NCI-H128 (cell line): ENCODE measurements around the gene PVRIG.
"Not testable (repeated sequence)": the region's sequence is repeated elsewhere in the genome, so short reads cannot be mapped to it uniquely, and the experiment has no call there.

Experiments
- DNase-seq: peaks from one replicate; lab custom pipeline; 2025; ENCODE audit not compliant: unreplicated experiment; lab: John Stamatoyannopoulos, UW

Gene PVRIG

DNA sequence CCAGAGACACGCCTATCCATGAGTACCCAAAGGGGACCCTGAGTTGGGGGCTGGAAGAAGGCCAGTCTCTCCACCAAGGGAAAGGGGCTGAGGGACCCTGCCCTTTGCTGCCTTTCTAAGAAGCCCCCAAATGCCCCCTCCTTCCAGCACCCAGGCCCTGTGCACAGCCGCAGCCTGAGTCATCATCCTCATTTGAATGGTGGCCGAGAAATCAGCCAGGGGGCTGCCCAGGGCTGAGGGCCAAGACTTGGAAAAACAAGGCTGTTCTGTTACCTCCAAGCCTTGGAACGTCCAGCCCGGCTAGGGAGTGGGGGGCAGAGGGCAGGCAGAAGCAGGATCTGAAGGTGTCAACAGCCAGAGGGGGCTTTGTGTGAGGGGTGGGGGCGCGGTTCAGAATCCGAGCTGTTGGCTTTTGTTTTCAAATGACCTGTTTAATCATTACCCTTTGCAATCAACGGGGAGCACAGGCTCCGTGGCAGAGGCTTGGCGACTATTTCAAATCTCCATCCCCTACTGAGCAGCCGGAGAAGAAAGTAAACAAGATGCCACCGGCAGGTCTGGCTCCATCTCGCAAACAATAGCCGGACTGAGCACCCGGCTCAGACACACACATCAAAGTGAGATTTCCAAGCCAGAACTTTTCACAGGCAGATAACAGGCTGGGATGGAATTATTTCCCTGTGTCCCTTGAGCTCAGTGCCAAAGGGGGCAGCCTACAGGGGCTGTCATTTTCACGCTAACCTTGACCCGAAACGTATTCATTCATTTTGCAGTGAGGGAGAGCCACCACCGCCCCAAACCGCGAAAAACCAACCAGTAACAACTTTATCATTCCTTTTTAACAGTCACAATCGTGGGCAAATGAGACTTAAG, 50.5 kb downstream of the PVRIG start:
- DNase-seq = not testable (repeated sequence)
